Endothelial cell of umbilical vein (primary cell): ENCODE results near the gene PLPP7. TPM values are rescaled to one million over a fixed set of nuclear protein-coding genes. Genes with fewer than 3 reads are reported as not detected.

Experiments
- BruUV-seq: library from RNA; stranded (reverse); fragments of 400-500 nt; replicated peaks from 2 replicates; lab custom pipeline; 2021; lab: Mats Ljungman, UMichigan
- CTCF ChIA-PET: fragments of 300-600, 350-600 bp; sonication (Branson Sonifier 250); formaldehyde crosslinking; loops from one replicate; lab custom pipeline; 2021; ENCODE audit warnings: antibody characterized with exemption, inconsistent platforms; lab: Charles Lee
- POLR2A ChIA-PET: fragments of 300-600, 350-600 bp; sonication (Branson Sonifier 250); formaldehyde crosslinking; loops from one replicate; lab custom pipeline; 2021; ENCODE audit warnings: antibody characterized with exemption, inconsistent platforms; lab: Charles Lee
- DNase-seq: peaks from one replicate; pipeline ENCODE4 v3.0.0-alpha.2; 2011; ENCODE audit warnings: low read depth, low spot score
- FAIRE-seq: peaks from 2 replicates; lab custom pipeline; 2011; peaks lifted over from hg19 to GRCh38; lab: Jason Lieb, UNC
- H2AFZ ChIP-seq: 2 replicates; pipeline ENCODE4 v1.6.0; 2012; ENCODE audit warnings: low read depth, low read length, control low read depth, inconsistent platforms
- H3K27ac ChIP-seq: 2 replicates; pipeline ENCODE4 v1.5.1; 2011; ENCODE audit warnings: low read depth, mild to moderate bottlenecking, control low read depth, low read length, moderate library complexity; ENCODE audit not compliant: insufficient read depth
- H3K27me3 ChIP-seq, 2 experiments: 2 replicates each; pipeline versions ENCODE4 v1.6.0 to v1.6.1; 2011; ENCODE audit warnings: low read length in 2 of 2, mixed read lengths in 1 of 2; ENCODE audit not compliant: control insufficient read depth in 2 of 2, insufficient read depth in 2 of 2
- H3K36me3 ChIP-seq, 2 experiments: 2 replicates in 1 of 2; 3 replicates in 1 of 2; pipeline ENCODE4 v1.5.1; 2011; ENCODE audit warnings: low read length in 2 of 2, mild to moderate bottlenecking in 1 of 2, moderate library complexity in 1 of 2; ENCODE audit not compliant: control insufficient read depth in 2 of 2, insufficient read depth in 2 of 2; ENCODE audit errors: extremely low read depth in 1 of 2
- H3K4me1 ChIP-seq: 3 replicates; pipeline ENCODE4 v1.5.1; 2011; ENCODE audit warnings: mild to moderate bottlenecking, low read length; ENCODE audit not compliant: control insufficient read depth, insufficient read depth; ENCODE audit errors: extremely low read depth
- H3K4me2 ChIP-seq: 2 replicates; pipeline ENCODE4 v1.6.1; 2011; ENCODE audit warnings: low read length, control low read depth, mixed read lengths; ENCODE audit not compliant: insufficient read depth
- H3K4me3 ChIP-seq, 3 experiments: fragments of 200-600 bp in 1 of 3; sonication (generic), shearing (Covaris generic) in 1 of 3; replicated peaks in 1 of 3; 2 replicates each; pipeline ENCODE4 v1.5.1; 2011 to 2016; ENCODE audit warnings: control low read depth in 3 of 3, low read length in 3 of 3, mild to moderate bottlenecking in 2 of 3, inconsistent platforms in 1 of 3, low read depth in 1 of 3, moderate library complexity in 1 of 3; ENCODE audit not compliant: insufficient read depth in 1 of 3
- H3K79me2 ChIP-seq: 2 replicates; pipeline ENCODE4 v1.6.0; 2012; ENCODE audit warnings: low read length, inconsistent platforms; ENCODE audit not compliant: control insufficient read depth, insufficient read depth
- H3K9ac ChIP-seq: replicated peaks from 2 replicates; pipeline ENCODE3; 2011; ENCODE audit warnings: low read length, control low read depth; ENCODE audit not compliant: insufficient read depth; ENCODE audit errors: extremely low read depth
- H3K9me1 ChIP-seq: replicated peaks from 3 replicates; pipeline ENCODE4 v1.6.0; 2011; ENCODE audit warnings: mild to moderate bottlenecking, low read length; ENCODE audit not compliant: control insufficient read depth, insufficient read depth; ENCODE audit errors: extremely low read depth
- H3K9me3 ChIP-seq: replicated peaks from 2 replicates; pipeline ENCODE4 v1.5.1; 2012; ENCODE audit warnings: low read length, inconsistent platforms; ENCODE audit not compliant: control insufficient read depth, insufficient read depth
- H4K20me1 ChIP-seq: replicated peaks from 2 replicates; pipeline ENCODE3; 2011; ENCODE audit warnings: mild to moderate bottlenecking, low read length; ENCODE audit not compliant: control insufficient read depth, insufficient read depth; ENCODE audit errors: extremely low read depth
- EZH2 ChIP-seq: IDR thresholded peaks from 2 replicates; pipeline ENCODE4 v1.6.1; 2012; ENCODE audit warnings: borderline replicate concordance, low read depth, mild to moderate bottlenecking, moderate library complexity, low read length, inconsistent platforms; ENCODE audit not compliant: severe bottlenecking
- FOS ChIP-seq: IDR thresholded peaks from 2 replicates; pipeline ENCODE4 v1.6.1; 2011; ENCODE audit warnings: mild to moderate bottlenecking, low read length, moderate library complexity, borderline replicate concordance; ENCODE audit not compliant: insufficient read depth
- GATA2 ChIP-seq: IDR thresholded peaks from 2 replicates; pipeline ENCODE4 v1.7.0; 2011; ENCODE audit warnings: low read depth, mild to moderate bottlenecking, moderate library complexity, mixed read lengths, low read length; ENCODE audit not compliant: insufficient read length, insufficient read depth
- JUN ChIP-seq: IDR thresholded peaks from 2 replicates; pipeline ENCODE4 v1.6.1; 2011; ENCODE audit warnings: borderline replicate concordance, low read depth; ENCODE audit not compliant: insufficient read length, insufficient read depth
- MYC ChIP-seq: IDR thresholded peaks from one replicate; pipeline ENCODE4 v1.6.1; 2011; ENCODE audit warnings: mild to moderate bottlenecking, low read depth, low read length
- POLR2A ChIP-seq: IDR thresholded peaks from 2 replicates; pipeline ENCODE4 v1.6.1; 2012; ENCODE audit warnings: low read depth, mild to moderate bottlenecking, control low read depth, low read length
- POLR2AphosphoS5 ChIP-seq: IDR thresholded peaks from 2 replicates; pipeline ENCODE4 v1.6.1; 2012; ENCODE audit warnings: low read depth, mild to moderate bottlenecking, control low read depth, low read length, moderate library complexity; ENCODE audit not compliant: insufficient read depth
- dilution Hi-C: fragments of 300-500 bp; cut with MboI; formaldehyde crosslinking; loops from one replicate; pipeline ENCODE4 v1.15.0; 2019; ENCODE audit warnings: low sequenced_read_pairs; ENCODE audit not compliant: extremely low pct_ligation_motif_present
- intact Hi-C: fragments of 100-400 bp; cut with micrococcal nuclease; formaldehyde crosslinking; loops from one replicate; pipeline ENCODE4 v1.10.0; 2022
- polyA plus RNA-seq, 4 experiments: library from polyadenylated mRNA; depleted of rRNA in 3 of 4; stranded (reverse) in 3 of 4; unstranded in 1 of 4; fragments of >200 nt; gene quantifications; 2 replicates each; pipeline versions ENCODE4 v1.2.1 to v1.2.3, GENCODE V29; 2011 to 2012; ENCODE audit warnings: missing spikeins in 1 of 4
- total RNA-seq: library from RNA; stranded (reverse); gene quantifications from 2 replicates; pipeline ENCODE4 v1.2.3, GENCODE V29; 2021
- TF ChIP-seq, protein P1 (sequence below): IDR thresholded peaks from 2 replicates; pipeline ENCODE4 v1.6.1; 2011; ENCODE audit not compliant: insufficient read depth, insufficient read length
- TF ChIP-seq, protein P2 (sequence below), 2 donors: IDR thresholded peaks; 1 replicate in 1 of 2; 2 replicates in 1 of 2; pipeline ENCODE4 v1.5.1; 2011; ENCODE audit warnings: low read length in 2 of 2, mild to moderate bottlenecking in 2 of 2, moderate library complexity in 2 of 2, control low read depth in 1 of 2, inconsistent platforms in 1 of 2, low read depth in 1 of 2; ENCODE audit not compliant: insufficient read depth in 1 of 2; ENCODE audit errors: extremely low read depth in 1 of 2

Gene PLPP7
- total and polyA plus RNA-seq, 2 donors (not counting 3 experiments of a cell fraction or from before 2014, with no cell fraction given) = 2.1 to 2.7 TPM

DNA sequence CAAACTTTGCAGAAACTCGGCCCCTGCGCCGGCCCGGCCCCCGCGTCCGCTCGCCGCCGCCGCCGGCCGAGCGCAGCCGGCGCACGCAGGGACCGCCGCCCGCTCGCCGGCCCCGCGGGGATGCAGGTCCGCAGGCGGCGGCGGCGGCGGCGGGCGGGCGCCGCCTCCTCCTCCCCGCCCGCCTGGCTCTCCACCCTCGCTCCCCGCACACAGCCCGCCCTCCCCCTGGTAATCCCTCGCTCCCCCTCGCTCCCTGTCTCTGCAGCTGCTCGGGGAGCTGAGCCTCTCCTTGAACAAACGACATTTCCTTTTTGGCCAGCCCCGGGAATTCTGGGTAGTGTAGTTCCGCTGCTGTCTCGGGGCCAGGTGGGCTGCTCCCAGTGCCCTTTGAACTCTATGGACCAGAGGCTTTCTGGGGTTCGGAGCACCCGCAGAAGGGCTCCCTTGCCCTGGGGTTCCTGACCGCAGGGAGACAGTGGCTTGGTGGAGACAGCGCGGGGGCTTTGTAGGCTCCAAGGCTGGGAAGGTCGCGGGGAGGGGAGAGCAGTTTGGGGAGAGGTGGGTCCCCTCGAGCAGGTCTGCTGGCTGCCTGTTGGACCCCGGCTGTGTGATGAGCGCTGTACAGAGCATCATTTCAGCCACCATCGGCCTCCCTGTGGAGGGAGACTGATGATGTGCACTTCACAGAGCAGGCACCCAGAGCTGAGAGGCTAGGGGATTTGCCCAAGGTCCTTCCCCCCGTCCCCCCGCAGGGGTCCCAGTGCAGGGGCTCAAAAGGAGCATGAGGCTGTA is 11.4 kb upstream of the PLPP7 start:
- ChIA-PET CTCF (interaction anchor here (0.6 to 2.8 kb wide), 4 partner anchors 13 to 98 kb away, joined by 3 to 11 read pairs (median 3); no protein-coding TSS in a partner anchor), POLR2A (interaction anchor here (0.6 kb wide), 2 partner anchors 22 to 256 kb away, joined by 3 to 10 read pairs; no protein-coding TSS in a partner anchor)
- intact Hi-C loops (no loop called here), dilution Hi-C loops (no loop called here)
- FAIRE-seq (peak; percentile 93), DNase-seq (peak; percentile 86)
- Histone ChIP-seq H2AFZ (no peak overlapping the region), H3K4me1 (peaks cover 30% of the 10 kb centered on the region), H3K4me3 (peak overlapping the region in 2 of 3 experiments; percentile 31 to 81), H3K4me2 (no peak overlapping the region), H3K27ac (no peak overlapping the region), H3K9me3 (no peaks in the 10 kb centered on the region), H4K20me1 (no peaks in the 10 kb centered on the region), H3K27me3 (peaks cover 14 to 18% of the 10 kb centered on the region in 2 experiments), H3K36me3 (peaks cover 0 to 2% of the 10 kb centered on the region in 2 experiments), H3K9me1 (no peaks in the 10 kb centered on the region), H3K9ac (no peak overlapping the region), H3K79me2 (peaks cover 32% of the 10 kb centered on the region)
- no TSS peak for BruUV-seq
- no peak for TF ChIP-seq JUN

DNA sequence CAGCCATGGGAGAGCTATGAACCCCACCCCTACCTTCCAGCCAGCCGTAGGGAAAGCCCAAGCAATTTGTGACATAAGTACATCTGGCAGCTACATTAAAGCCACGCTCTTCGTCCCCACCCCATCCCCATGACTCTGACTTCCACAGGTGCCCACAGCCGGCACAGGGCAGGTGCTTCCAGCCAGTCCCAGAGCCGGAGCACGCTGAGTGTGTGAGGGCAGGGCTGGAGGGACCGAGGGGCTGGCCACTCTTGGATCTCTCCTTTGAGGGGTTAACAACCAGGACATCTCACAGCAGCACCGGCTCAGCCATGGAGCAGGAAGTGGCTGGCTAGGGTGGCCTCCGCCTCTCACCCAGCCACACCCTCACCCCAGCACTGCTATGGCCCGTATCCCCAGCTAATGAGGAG is 10.8 kb upstream of the PLPP7 start:
- Histone ChIP-seq H3K36me3 (peaks cover 0 to 2% of the 10 kb centered on the region in 2 experiments), H3K4me1 (peaks cover 24% of the 10 kb centered on the region), H4K20me1 (no peaks in the 10 kb centered on the region), H3K27me3 (peaks cover 17 to 20% of the 10 kb centered on the region in 2 experiments), H3K27ac (no peak overlapping the region), H2AFZ (no peak overlapping the region), H3K79me2 (peaks cover 26% of the 10 kb centered on the region), H3K4me2 (no peak overlapping the region), H3K9me3 (no peaks in the 10 kb centered on the region), H3K9ac (no peak overlapping the region), H3K4me3 (no peak overlapping the region), H3K9me1 (no peaks in the 10 kb centered on the region)
- POLR2A ChIA-PET = no interaction called here
- dilution Hi-C loops (no loop called here), intact Hi-C loops (no loop called here)
- TF ChIP-seq POLR2A = no peak
- TF ChIP-seq, protein P1, sequence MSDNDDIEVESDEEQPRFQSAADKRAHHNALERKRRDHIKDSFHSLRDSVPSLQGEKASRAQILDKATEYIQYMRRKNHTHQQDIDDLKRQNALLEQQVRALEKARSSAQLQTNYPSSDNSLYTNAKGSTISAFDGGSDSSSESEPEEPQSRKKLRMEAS = no peak
- TF ChIP-seq JUN = no peak
- no peak for TF ChIP-seq FOS
- no peak for TF ChIP-seq MYC
- TF ChIP-seq, protein P2, sequence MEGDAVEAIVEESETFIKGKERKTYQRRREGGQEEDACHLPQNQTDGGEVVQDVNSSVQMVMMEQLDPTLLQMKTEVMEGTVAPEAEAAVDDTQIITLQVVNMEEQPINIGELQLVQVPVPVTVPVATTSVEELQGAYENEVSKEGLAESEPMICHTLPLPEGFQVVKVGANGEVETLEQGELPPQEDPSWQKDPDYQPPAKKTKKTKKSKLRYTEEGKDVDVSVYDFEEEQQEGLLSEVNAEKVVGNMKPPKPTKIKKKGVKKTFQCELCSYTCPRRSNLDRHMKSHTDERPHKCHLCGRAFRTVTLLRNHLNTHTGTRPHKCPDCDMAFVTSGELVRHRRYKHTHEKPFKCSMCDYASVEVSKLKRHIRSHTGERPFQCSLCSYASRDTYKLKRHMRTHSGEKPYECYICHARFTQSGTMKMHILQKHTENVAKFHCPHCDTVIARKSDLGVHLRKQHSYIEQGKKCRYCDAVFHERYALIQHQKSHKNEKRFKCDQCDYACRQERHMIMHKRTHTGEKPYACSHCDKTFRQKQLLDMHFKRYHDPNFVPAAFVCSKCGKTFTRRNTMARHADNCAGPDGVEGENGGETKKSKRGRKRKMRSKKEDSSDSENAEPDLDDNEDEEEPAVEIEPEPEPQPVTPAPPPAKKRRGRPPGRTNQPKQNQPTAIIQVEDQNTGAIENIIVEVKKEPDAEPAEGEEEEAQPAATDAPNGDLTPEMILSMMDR (IDR thresholded peaks at IDR 0.05; ENCODE audit: extremely low read depth in 1 of 2, insufficient read depth in 1 of 2, low read depth in 1 of 2, low read length in 2 of 2) = no peak
- TF ChIP-seq GATA2 = no peak
- no peak for TF ChIP-seq POLR2AphosphoS5
- no peak for TF ChIP-seq EZH2
- FAIRE-seq = no peak
- CTCF ChIA-PET = interaction anchor here (0.6 to 2.8 kb wide), 2 partner anchors 58 to 73 kb away, joined by 3 to 11 read pairs; no protein-coding TSS in a partner anchor
- BruUV-seq = no TSS peak
- DNase-seq = no peak
